ENCODE results near the gene NFYC.

DNA sequence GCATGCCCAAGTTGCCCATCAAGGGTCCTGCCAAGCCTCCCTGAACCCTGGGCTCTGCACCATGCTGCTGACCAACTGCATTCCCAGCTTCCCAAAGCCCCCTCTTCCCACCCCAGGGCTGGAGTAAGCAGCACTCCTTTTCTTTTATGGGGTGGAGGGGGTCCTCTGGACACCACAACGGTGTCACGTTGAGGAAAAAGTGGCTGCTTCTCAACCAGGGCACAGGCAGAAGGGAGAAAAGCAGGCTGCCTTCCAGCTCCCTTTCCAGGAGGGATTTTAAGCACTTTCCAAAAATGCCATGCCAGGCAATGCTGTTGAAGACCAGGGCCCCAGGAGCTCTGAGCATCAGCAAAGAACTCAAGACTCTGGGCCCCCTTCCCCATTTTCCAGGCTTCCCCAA is 26.7 kb upstream of the NFYC start:
- TF ChIP-seq, protein P1, sequence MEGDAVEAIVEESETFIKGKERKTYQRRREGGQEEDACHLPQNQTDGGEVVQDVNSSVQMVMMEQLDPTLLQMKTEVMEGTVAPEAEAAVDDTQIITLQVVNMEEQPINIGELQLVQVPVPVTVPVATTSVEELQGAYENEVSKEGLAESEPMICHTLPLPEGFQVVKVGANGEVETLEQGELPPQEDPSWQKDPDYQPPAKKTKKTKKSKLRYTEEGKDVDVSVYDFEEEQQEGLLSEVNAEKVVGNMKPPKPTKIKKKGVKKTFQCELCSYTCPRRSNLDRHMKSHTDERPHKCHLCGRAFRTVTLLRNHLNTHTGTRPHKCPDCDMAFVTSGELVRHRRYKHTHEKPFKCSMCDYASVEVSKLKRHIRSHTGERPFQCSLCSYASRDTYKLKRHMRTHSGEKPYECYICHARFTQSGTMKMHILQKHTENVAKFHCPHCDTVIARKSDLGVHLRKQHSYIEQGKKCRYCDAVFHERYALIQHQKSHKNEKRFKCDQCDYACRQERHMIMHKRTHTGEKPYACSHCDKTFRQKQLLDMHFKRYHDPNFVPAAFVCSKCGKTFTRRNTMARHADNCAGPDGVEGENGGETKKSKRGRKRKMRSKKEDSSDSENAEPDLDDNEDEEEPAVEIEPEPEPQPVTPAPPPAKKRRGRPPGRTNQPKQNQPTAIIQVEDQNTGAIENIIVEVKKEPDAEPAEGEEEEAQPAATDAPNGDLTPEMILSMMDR (conservative IDR thresholded peaks at IDR 0.05; ENCODE audit: low read length), result no peak
- no peak for TF ChIP-seq EZH2phosphoT487 (IDR thresholded peaks at IDR 0.05; ENCODE audit: borderline replicate concordance)
